LNCaP clone FGC (cell line): Measurements from ENCODE around the gene CACNB4.

Experiments
- DNase-seq: peaks from one replicate; pipeline ENCODE4 v3.0.0-alpha.2; 2011; ENCODE audit warnings: low read depth
- H3K4me3 ChIP-seq: 2 replicates; pipeline ENCODE4 v1.5.1; 2011; ENCODE audit warnings: mild to moderate bottlenecking, low read depth, low read length, control low read depth
- CTCF ChIP-seq: IDR thresholded peaks from 2 replicates; pipeline ENCODE4 v1.5.1; 2012; ENCODE audit warnings: mild to moderate bottlenecking; ENCODE audit not compliant: control insufficient read depth, insufficient read depth; ENCODE audit errors: extremely low read depth

CACNB4 gene

GRCh38 chr2:151793123-151793522, 305.7 kb downstream of the CACNB4 start:
- no peak for DNase-seq
- no peak for TF ChIP-seq CTCF
- H3K4me3 ChIP-seq: no peak overlapping the region

- no peak for TF ChIP-seq CTCF
- H3K4me3 ChIP-seq: no peak overlapping the region
- DNase-seq: no peak
These were observed 306.3 kb downstream of the CACNB4 start for GRCh38 chr2:151792589-151792988.

DNA sequence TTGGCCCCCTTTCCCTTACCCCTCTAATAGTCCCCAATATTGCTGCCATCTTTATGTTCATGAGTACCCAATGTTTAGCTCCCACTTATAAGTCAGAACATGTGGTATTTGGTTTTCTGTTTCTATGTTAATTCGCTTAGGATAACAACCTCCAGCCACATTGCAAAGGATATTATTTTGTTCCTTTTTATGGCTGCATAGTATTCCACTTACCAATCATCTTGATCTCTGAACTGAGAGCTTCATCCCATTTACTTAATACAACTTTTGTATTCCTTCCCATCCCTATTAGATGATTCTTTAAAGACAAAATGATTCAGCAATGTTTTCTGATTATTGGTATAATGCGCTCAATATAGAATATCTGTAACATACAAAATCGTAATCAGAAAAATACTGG, 307.3 kb downstream of the CACNB4 start:
- no peak overlapping the region for H3K4me3 ChIP-seq
- no peak for DNase-seq
- no peak for TF ChIP-seq CTCF

GRCh38 chr2:151790689-151791088, 308.2 kb downstream of the CACNB4 start:
- no peak overlapping the region for H3K4me3 ChIP-seq
- no peak for TF ChIP-seq CTCF
- DNase-seq: no peak

DNA sequence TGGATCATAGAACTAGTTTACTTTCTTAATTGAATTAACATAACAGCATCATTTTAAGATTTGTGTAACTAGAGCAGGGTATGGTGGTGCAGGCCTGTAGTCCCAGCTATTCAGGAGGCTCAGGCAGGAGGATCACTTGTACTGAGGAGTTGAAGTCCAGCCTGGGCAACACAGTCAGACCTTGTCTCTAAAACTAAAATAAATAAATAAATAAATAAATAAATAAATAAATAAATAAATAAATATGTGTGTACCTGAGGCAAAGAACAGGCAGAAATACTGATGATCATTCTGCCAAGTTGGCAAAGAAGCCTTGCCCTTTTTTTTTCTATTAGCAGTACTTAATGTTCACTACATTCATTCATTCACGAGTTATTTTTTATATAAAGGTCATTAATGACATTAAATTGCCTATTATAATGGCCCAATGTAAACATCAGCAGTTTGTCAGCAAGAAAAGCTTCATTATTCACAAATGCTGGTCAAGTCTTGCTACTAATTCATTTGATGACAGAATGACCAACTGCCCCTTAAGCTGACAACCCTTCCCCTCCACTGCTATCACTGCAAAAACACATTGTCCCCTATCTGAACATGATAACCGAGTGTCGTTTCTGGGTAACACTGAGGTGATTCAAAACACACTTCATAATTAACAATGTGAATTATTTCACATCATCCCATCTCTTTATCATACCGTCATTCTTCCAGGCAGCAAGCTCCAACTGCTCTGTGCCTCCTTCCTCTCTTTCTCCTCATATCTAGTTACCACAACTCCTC, 309.6 kb downstream of the CACNB4 start:
- DNase-seq: no peak
- no peak overlapping the region for H3K4me3 ChIP-seq
- no peak for TF ChIP-seq CTCF

- TF ChIP-seq CTCF: no peak
These were observed 312.4 kb downstream of the CACNB4 start for GRCh38 chr2:151786483-151786882.

GRCh38 chr2:151786077-151786476, 312.8 kb downstream of the CACNB4 start:
- no peak overlapping the region for H3K4me3 ChIP-seq
- no peak for DNase-seq
- TF ChIP-seq CTCF: no peak

More at GRCh38 chr2:151786483-151786882, 312.4 kb downstream of the CACNB4 start:
- DNase-seq: no peak
- H3K4me3 ChIP-seq: no peak overlapping the region
